ENCODE measurements around the gene MRPS7. TPM values are rescaled to one million over a fixed set of nuclear protein-coding genes. Genes with fewer than 3 reads are reported as not detected.

The MRPS7 gene
- total RNA-seq, 2 experiments from 2014 or later: 103 to 127 TPM

DNA sequence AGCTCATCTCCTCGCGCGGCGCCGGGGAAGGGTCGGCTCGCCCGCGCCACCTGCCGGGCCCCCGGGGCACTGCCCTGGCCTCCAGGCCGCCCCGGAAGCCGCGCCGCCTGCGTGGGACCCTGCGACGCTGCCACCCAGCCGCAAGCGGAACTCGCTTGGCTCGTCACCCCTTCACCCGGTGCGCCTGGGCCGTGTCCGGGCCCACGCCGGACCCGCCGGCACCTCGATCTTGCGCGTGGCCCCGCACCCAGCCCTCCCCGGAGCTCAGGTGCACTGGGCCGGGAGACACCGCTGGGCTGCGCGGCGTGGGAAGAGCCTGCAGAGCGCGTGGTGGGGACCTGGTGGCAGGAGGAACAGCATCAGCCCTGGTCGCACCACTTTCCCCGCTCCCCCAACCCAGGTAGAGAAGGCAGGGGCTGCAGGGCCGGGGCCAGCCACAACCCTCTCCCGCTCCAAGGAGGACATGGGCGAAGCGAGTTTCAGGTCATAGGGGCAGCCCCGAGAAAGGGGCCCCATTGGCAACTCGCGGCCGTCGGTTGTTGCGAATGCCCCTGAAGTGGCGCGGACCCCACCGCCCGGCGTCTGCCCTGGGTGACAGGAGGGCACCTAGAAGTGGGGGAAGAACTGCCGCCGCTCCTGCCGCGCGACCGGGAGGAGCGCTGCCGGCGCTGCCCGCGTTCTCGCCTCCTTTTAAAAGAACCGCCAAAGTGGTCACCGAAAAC is 9.7 kb downstream of the MRPS7 start:
- Histone ChIP-seq H2AFZ (ENCODE audit: low read length) (peak overlapping the region; percentile 19; the same call in 1 of the 2 replicates), H3K4me1 (ENCODE audit: insufficient read depth, low read length, poor library complexity, severe bottlenecking) (peaks cover 42% of the 10 kb centered on the region), H3K36me3 (ENCODE audit: insufficient read depth, low read length) (peaks cover 55% of the 10 kb centered on the region), H3K27ac (ENCODE audit: low read depth, low read length, poor library complexity, severe bottlenecking) (peak overlapping the region; percentile 77), H3K9me2 (ENCODE audit: insufficient read depth, low read length) (no peaks in the 10 kb centered on the region), H4K20me1 (ENCODE audit: insufficient read depth, low read length) (no peaks in the 10 kb centered on the region), H3K4me3 (ENCODE audit: low read depth, low read length, poor library complexity, severe bottlenecking) (peak overlapping the region; percentile 90), H3K79me2 (ENCODE audit: insufficient read depth, low read depth, low read length) (peaks cover 25% of the 10 kb centered on the region; the same call in 1 of the 2 replicates), H3K4me2 (ENCODE audit: low read length) (peak overlapping the region; percentile 83), H3K9me3 (ENCODE audit: low read length) (no peaks in the 10 kb centered on the region)
- intact Hi-C loops (cut with micrococcal nuclease; ENCODE audit: unreplicated experiment): loop anchor here (1.0 to 10.0 kb wide), 7 partner anchors 18 to 513 kb away; partner anchors contain the start of genes GRB2, LLGL2, SLC25A19 and SUMO2
- peak; percentile 97 for DNase-seq (ENCODE audit: low spot score)
- TF ChIP-seq, protein P1, sequence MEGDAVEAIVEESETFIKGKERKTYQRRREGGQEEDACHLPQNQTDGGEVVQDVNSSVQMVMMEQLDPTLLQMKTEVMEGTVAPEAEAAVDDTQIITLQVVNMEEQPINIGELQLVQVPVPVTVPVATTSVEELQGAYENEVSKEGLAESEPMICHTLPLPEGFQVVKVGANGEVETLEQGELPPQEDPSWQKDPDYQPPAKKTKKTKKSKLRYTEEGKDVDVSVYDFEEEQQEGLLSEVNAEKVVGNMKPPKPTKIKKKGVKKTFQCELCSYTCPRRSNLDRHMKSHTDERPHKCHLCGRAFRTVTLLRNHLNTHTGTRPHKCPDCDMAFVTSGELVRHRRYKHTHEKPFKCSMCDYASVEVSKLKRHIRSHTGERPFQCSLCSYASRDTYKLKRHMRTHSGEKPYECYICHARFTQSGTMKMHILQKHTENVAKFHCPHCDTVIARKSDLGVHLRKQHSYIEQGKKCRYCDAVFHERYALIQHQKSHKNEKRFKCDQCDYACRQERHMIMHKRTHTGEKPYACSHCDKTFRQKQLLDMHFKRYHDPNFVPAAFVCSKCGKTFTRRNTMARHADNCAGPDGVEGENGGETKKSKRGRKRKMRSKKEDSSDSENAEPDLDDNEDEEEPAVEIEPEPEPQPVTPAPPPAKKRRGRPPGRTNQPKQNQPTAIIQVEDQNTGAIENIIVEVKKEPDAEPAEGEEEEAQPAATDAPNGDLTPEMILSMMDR (conservative IDR thresholded peaks at IDR 0.05; ENCODE audit: low read length): peak; percentile 69
- no peak for TF ChIP-seq EZH2phosphoT487 (IDR thresholded peaks at IDR 0.05; ENCODE audit: borderline replicate concordance, low read depth, low read length)
- no TSS peak for BruUV-seq (replicated peaks)
- ChIA-PET CTCF (ENCODE audit: unreplicated experiment) (interaction anchor here (0.6 to 2.5 kb wide), 9 partner anchors 10 to 254 kb away, joined by 3 to 31 read pairs (median 3); partner anchors contain the start of genes GGA3, LLGL2, MRPS7 and SLC25A19), POLR2A (interaction anchor here (0.6 to 4.6 kb wide), 18 partner anchors 10 to 246 kb away, joined by 3 to 59 read pairs (median 5); partner anchors contain the start of genes GGA3, MRPS7, NT5C and SLC25A19)

DNA sequence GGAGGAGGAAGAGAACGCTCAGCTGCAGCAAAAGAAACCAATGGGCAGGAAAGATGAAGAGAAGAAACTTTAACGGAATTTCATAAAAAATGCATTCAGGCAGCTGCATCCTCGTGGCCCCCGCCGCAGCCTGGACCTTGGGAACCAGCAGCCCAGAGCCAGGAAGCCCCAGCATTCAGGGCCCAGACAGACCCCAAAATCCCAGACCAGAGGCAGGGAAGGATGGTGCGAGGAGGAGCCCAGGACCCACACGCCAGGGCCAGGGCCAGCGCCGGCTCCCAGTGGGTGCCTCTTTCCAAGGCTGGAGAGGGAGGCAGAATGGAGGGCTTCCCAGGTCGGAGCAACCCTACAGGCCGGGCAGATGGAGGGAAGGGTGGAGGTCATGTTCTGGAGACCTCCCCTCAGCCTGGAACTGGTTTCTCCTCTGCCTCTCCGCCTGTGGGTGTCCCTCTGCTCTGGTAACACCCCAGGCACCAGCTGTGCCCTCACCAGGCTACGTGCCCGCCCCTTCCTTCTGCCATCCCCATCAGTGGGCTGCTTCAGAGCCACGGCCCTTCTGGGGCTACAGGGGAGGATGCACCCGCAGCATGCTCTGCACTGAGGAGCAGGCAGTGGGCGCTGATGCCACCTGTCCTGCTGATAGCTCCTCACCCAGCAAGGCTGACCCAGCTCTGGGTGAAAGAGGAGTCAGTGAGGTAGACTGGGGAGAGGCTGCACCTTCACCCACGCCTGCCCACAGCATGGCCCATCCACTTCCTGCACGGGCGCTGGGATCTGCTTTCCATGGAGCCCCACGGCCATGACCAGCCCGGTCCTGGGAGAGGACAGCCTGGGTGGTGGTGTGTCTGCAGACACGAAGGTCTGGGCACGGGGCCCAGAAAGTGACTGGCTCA is 10.5 kb downstream of the MRPS7 start:
- peak overlapping the region; percentile 90 for H3K4me3 ChIP-seq (ENCODE audit: low read depth, low read length, poor library complexity, severe bottlenecking)
- H3K4me2 ChIP-seq (ENCODE audit: low read length): peak overlapping the region; percentile 83
- H3K36me3 ChIP-seq (ENCODE audit: insufficient read depth, low read length): peaks cover 53% of the 10 kb centered on the region
- DNase-seq (ENCODE audit: low spot score): peak; percentile 76
- ChIA-PET CTCF (ENCODE audit: unreplicated experiment) (interaction anchor here (0.6 to 1.5 kb wide), 6 partner anchors 17 to 141 kb away, joined by 3 to 7 read pairs (median 3); partner anchors contain the start of gene SLC25A19), POLR2A (interaction anchor here (0.6 to 4.6 kb wide), 4 partner anchors 11 to 138 kb away, joined by 3 to 59 read pairs (median 6); partner anchors contain the start of genes GGA3, MRPS7 and SLC25A19)
- TSS peak; percentile 37 for BruUV-seq (replicated peaks)
- H3K9me2 ChIP-seq (ENCODE audit: insufficient read depth, low read length): no peaks in the 10 kb centered on the region
- no peak overlapping the region for H2AFZ ChIP-seq (ENCODE audit: low read length)
- no peaks in the 10 kb centered on the region for H3K9me3 ChIP-seq (ENCODE audit: low read length)
- intact Hi-C loops (cut with micrococcal nuclease; ENCODE audit: unreplicated experiment): loop anchor here (1.0 to 10.0 kb wide), 7 partner anchors 17 to 513 kb away; partner anchors contain the start of genes GRB2, LLGL2, SLC25A19 and SUMO2
- peak overlapping the region; percentile 77 for H3K27ac ChIP-seq (ENCODE audit: low read depth, low read length, poor library complexity, severe bottlenecking)
- H3K79me2 ChIP-seq (ENCODE audit: insufficient read depth, low read depth, low read length): peaks cover 25% of the 10 kb centered on the region; the same call in 1 of the 2 replicates
- H4K20me1 ChIP-seq (ENCODE audit: insufficient read depth, low read length): no peaks in the 10 kb centered on the region
- H3K4me1 ChIP-seq (ENCODE audit: insufficient read depth, low read length, poor library complexity, severe bottlenecking): peaks cover 41% of the 10 kb centered on the region
- TF ChIP-seq EZH2phosphoT487 (IDR thresholded peaks at IDR 0.05; ENCODE audit: borderline replicate concordance, low read depth, low read length): no peak
- TF ChIP-seq, protein P1 (conservative IDR thresholded peaks at IDR 0.05; ENCODE audit: low read length): peak; percentile 57
